GM21737 (cell line): ENCODE results near the gene IRX2.

Experiments
- ATAC-seq: cut with Tn5 transposase; IDR thresholded peaks from one replicate; pipeline ENCODE4 v1.9.1; 2021; ENCODE audit warnings: mild to moderate bottlenecking, moderate library complexity; ENCODE audit not compliant: unreplicated experiment

IRX2 gene

GRCh38 chr5:2751592-2752021 lies at the start of gene IRX2:
IRX2 (minus strand) TSS chr5:2751677; CDS start chr5:2751413, 264 bp downstream.
- no peak for ATAC-seq

DNA sequence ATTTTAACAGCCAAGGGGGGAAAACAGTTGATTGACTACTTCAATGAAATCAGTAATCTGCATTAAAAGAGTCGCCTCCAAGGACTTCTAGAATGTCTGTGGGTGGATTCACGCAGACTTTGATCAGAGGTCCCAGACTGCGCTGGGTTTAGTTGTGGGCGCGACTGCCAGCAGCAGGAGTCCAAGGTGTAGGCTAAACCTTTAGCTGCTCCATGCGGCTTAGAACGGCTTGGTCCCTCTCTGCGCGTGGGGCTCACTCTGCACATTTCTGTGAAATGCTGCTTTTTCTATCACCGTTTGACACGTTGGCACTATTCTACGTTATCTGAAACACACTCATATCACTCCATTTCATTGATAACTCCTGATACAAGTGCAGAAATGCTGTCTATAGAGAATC lies 48.6 kb upstream of the IRX2 start:
- no peak for ATAC-seq

GRCh38 chr5:2797981-2798380 lies 46.5 kb upstream of the IRX2 start:
- no peak for ATAC-seq

DNA sequence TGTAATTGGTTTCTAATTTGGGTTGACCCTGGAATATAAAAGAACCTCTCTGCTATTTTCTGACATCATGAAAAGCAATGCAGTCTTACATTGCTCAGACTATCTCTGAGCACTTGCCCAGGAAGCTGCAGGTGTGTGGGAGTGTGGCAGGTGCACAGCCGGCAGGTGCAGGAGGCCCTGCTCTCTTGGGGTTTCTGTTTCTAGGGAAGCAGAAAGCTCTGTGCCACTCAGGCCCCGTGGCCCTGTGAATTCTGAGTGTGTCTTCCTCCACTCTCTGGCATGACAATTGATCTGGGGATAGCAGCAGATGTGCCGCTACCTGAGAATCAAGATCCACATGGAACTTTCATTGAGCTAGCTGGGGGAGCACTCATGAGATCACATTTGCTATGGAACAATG lies 45.7 kb upstream of the IRX2 start:
- ATAC-seq, result no peak

DNA sequence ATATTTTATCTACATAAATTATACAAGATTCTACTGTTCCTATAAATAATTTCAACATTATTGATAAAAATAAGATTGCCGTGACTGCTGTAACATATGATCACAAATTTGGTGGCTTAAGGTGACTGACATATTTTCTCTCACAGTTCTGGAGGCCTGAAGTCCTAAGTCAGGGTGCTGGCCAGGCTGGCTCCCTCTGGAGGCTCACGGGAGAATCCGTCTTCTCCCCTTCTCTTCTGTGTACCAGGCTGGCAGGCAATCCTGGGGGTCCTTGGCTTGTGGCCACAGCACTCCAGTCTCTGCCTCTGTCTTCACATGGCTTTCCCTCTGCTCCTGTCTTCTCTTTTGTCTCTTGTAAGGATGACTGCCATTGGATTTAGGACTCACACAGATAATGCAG lies 31.7 kb upstream of the IRX2 start:
- ATAC-seq, result no peak

GRCh38 chr5:2782658-2783057 lies 31.2 kb upstream of the IRX2 start:
- no peak for ATAC-seq

GRCh38 chr5:2780421-2781171 lies 29.1 kb upstream of the IRX2 start:
- no peak for ATAC-seq

- ATAC-seq, result no peak
Measured at GRCh38 chr5:2779459-2779858, 28.0 kb upstream of the IRX2 start.

DNA sequence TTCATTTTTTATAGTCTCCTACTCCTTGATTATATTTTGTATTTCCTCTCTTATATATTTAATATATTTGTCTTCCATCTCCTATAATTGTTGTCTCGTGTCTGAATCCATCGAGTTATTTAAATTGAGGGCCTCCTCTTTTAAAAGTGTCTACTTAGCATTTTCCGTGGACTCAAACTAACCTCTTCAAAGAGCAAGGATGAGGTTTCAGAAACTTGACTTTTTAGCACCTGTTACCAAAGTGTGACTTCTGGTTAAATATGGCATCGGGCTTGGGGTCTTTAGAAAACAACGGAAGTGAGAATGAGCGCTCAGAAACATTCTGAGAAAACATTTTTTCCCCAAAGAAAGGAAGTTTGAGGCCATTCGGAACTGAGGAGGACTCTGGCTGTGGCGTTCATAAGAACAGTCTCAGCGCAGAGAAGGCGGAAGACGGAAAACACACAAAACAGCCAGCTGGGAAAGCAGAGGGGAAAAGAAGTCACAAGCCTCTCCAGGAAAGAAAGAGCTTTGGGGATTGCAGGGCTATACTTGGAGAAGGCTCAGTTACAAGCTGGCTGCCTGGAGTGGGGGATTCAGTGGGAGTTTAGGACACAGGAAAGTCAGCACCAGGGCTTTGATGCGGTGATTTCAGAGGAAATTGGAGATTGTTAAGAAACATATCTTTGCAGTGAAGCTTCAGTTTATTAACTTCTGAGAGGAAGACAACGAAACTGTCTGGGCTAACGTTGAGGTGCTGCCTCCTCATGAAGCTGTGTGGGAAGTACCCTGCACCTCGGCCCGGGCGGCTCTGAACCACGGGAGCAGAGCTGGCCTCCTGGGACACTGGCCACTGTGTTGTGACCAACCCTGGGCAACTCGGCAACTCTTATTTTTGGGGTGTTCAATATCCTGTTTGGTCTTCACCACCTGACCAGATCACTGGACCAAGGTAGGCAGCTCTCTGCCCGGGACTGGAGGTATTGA lies 25.1 kb upstream of the IRX2 start:
- no peak for ATAC-seq

DNA sequence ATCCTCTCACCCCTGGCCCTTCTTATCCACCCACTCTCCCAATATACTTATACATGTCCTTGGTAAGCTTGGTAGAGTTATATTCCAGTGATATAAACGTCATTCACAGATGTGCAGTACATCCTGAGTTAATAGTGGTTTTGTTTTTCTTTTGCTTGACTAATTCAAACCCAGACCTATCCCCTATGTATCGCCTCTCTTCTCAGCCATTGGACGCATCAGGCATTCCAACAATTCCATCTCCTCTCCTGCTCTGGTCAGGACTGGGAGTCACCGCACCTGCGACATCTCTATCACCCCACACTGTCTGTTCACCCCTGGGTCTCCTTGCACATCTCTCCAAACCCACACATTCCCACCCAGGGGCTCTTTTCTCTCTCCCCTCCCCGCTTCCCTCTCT lies 21.9 kb upstream of the IRX2 start:
- ATAC-seq, result no peak

- no peak for ATAC-seq
Measured at GRCh38 chr5:2767089-2767488, 15.6 kb upstream of the IRX2 start.

GRCh38 chr5:2764581-2764980 lies 13.1 kb upstream of the IRX2 start:
- no peak for ATAC-seq

DNA sequence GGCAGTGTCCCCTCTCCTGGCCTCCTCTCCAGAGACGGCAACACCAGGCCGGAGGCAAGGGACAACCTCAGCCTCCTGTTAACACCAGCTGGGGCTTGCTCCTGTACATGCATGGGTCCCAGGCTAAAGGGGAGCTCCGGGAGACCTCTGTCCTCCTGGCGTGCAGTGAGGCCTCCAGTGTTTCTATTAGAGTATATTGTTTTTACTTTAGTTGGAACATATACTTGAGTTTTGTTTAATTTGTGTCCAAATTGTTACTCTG lies 12.0 kb upstream of the IRX2 start:
- ATAC-seq, result no peak

- no peak for ATAC-seq
Measured at GRCh38 chr5:2762744-2763532, 11.5 kb upstream of the IRX2 start.

DNA sequence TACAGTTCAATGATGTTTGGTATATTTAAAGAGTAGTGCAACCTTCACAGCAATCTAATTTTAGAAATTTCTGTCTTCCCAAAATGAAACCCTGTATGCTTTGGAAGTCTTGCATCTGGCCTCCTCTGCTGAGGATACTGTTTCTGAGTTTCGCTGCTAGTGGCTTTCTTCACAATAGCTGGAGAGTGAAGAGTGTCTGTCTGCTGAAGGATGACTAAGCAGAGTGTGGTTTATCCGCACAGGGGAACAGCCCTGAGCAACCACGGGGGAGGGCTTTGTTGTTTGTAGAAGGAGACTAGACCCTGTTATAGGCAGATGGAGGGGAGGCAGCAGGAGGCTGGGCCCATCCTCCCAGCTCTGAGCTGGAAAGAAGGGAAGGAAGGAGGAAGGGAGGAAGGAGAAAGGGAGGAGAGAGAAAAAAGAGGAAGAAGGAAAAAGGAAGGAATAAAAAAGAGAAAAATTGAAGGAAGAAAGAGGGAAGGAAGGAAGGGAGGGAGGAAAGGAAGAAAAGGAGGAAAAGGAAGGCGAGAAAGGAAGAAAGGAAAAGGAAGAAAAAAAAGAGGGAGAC lies 10.5 kb upstream of the IRX2 start:
- ATAC-seq, result no peak

GRCh38 chr5:2759696-2760461 lies 8.4 kb upstream of the IRX2 start:
- ATAC-seq, result no peak

DNA sequence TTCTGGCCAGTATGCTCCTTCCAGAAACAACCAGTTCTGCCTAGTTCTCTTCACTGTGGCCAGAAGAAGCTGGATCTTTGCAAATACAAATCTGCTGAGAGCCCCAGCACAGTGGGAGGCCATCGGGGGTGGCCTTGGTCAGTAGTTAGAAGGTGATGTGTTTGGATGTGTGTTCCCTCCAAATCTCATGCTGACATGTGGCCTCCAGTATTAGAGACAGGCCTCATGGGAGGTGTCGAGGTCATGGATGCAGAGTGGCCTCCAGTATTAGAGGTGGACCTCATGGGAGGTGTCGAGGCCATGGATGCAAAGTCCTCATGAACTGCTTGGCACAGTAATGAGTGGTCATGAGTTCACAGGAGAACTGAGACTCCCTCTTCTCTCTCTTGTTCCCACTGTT lies 7.6 kb upstream of the IRX2 start:
- no peak for ATAC-seq

- ATAC-seq, result no peak
Measured at GRCh38 chr5:2758632-2759031, 7.2 kb upstream of the IRX2 start.

- no peak for ATAC-seq
Measured at GRCh38 chr5:2757563-2758351, 6.3 kb upstream of the IRX2 start.
